Fibroblast of the aortic adventitia (primary cell): ENCODE measurements around the gene TP53TG3B. TPM values are rescaled to one million over a fixed set of nuclear protein-coding genes. Genes with fewer than 3 reads are reported as not detected.
"Not testable (repeated sequence)": the region's sequence is repeated elsewhere in the genome, so short reads cannot be mapped to it uniquely, and the experiment has no call there.

Experiments used
- DNase-seq: peaks from one replicate; pipeline ENCODE4 v3.0.0-alpha.2; 2010; ENCODE audit warnings: low read depth
- H3K4me3 ChIP-seq: 2 replicates; pipeline ENCODE4 v1.5.1; 2011; ENCODE audit warnings: low read depth, mild to moderate bottlenecking, control low read depth, low read length, moderate library complexity
- small RNA-seq: library from RNA; depleted of rRNA; stranded (forward); fragments of <200 nt; gene quantifications from one replicate; pipeline ENCODE3, GENCODE V24; 2012
- total RNA-seq: library from RNA; depleted of rRNA; stranded (reverse); fragments of >200 nt; gene quantifications from 2 replicates; pipeline ENCODE4 v1.2.3, GENCODE V29; 2012; ENCODE audit warnings: low replicate concordance

Gene TP53TG3B
- total RNA-seq, result not detected in 2 replicates

- H3K4me3 ChIP-seq, DNase-seq: not testable (repeated sequence)
These were observed at the start of gene TP53TG3B for GRCh38 chr16:33360541-33360940. Gene TP53TG3B, plus strand, starts transcription at chr16:33360841. Its CDS starts 68 bp downstream, at chr16:33360909.

- DNase-seq, H3K4me3 ChIP-seq: not testable (repeated sequence)
These were observed 24.2 kb upstream of the TP53TG3B start for GRCh38 chr16:33336226-33337012.

- DNase-seq, H3K4me3 ChIP-seq: not testable (repeated sequence)
These were observed 22.8 kb upstream of the TP53TG3B start for GRCh38 chr16:33337627-33338542.

DNA sequence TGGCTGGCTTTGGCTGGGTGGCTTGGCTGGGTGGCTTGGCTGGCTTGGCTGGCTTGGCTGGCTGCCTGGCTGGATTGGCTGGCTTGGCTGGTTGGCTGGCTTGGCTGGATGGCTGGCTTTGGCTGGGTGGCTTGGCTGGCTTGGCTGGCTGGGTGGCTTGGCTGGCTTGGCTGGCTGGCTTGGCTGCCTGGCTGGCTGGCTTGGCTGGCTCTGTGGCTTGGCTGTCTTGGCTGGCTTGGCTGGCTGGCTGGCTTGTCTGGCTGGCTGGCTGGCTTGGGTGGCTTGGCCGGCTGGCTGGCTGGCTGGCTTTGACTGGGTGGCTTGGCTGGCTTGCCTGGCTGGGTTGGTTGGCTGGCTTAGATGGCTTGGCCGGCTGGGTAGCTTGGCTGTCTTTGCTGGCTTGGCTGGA is 22.1 kb upstream of the TP53TG3B start:
- H3K4me3 ChIP-seq, DNase-seq: not testable (repeated sequence)

- not testable (repeated sequence) for DNase-seq, H3K4me3 ChIP-seq
These were observed 21.3 kb upstream of the TP53TG3B start for GRCh38 chr16:33339093-33340061.

Small RNAs within 50 kb of the gene (small RNA-seq; reads per million reads assigned to genes)
- gene AC141257.3 (not detected), gene AC141257.4 (not detected)

Other genes with a start within 250 kb of the TP53TG3B start
- gene TP53TG3C, start 166.6 kb upstream of the TP53TG3B start, total RNA-seq, result not detected in 2 replicates
- gene TP53TG3E, start 56.5 kb upstream of the TP53TG3B start, total RNA-seq, result not detected in 2 replicates
- not detected in 2 replicates for gene TP53TG3F, start 98.8 kb downstream of the TP53TG3B start, total RNA-seq